ENCODE results near the gene ZNF423.

ZNF423 gene

DNA sequence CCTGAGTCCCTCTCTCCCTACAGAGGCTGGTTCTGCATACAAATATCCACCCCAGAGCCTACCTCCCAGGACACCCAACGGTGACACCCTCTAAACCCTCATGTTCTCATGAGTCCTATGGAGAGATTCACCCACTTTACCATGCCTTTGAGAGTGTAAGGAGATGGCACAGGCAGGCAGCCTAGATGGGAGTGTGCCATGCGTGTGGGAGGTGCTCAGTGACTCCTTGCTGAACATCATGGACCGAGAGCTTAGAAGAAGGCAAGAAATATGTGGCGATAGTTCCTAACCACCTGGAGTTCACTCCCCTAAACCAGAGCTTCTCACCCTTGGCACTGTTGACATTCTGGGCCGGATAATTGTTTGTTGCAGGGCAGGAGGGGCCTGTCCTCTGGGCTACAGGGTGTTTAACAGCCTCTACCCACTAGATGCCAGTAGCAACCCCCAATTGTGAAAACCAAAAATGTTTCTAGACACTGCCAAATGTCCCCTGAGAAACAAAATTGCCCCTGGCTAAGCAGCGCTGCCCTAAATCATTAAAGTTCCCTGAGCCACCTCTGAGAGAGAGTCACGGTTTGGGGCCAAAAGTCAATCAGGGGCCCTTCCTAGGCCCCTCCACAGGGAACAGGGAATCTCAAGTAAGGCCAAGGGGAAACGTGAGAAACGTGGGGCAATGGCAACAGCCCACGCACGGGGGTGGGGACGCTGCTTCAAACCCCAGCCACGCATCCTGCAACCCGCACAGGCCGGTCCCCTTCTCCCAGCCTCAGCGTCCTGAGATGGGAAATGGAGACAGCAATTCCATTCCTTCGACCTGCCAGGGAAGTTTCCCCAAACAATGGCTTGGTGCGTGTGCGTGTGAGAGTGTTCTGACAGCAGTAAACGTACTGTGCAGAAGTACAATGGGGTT is 415.5 kb downstream of the ZNF423 start:
- no peak for DNase-seq

GRCh38 chr16:49439676-49440075 is 416.2 kb downstream of the ZNF423 start:
- DNase-seq = no peak

- no peak for DNase-seq
Measured at GRCh38 chr16:49439050-49439449, 416.9 kb downstream of the ZNF423 start.

Data from NCI-H187 treated with DMSO at 0.1 percent for 48 hours (cell line).